Neural cell (in vitro differentiated cells): ENCODE data around the gene HIP1R. TPM values are rescaled to one million over a fixed set of nuclear protein-coding genes. Genes with fewer than 3 reads are reported as not detected.

Experiments used
- H2AFZ ChIP-seq: fragments of 200-600, 300-800 bp; sonication (generic), shearing (Covaris generic); 2 replicates; pipeline ENCODE4 v1.6.0; 2014; ENCODE audit warnings: low read depth, mild to moderate bottlenecking, antibody characterized with exemption, low read length, moderate library complexity
- H3F3A ChIP-seq: fragments of 200-600 bp; shearing (Covaris generic); 2 replicates; pipeline ENCODE4 v1.6.1; 2016; ENCODE audit warnings: mild to moderate bottlenecking, moderate library complexity, mixed read lengths, antibody characterized with exemption, low read length; ENCODE audit not compliant: insufficient read depth, poor library complexity, severe bottlenecking
- H3K27ac ChIP-seq: fragments of 200-600, 300-800 bp; sonication (generic), shearing (Covaris generic); 2 replicates; pipeline ENCODE4 v1.5.1; 2014; ENCODE audit warnings: mild to moderate bottlenecking, low read length, moderate library complexity
- H3K27me3 ChIP-seq: fragments of 300-800, 200-600 bp; sonication (generic), shearing (Covaris generic); 2 replicates; pipeline ENCODE4 v1.6.0; 2014; ENCODE audit warnings: mild to moderate bottlenecking, low read depth, low read length, moderate library complexity; ENCODE audit not compliant: insufficient read depth
- H3K36me3 ChIP-seq: fragments of 300-800, 200-600 bp; sonication (generic), shearing (Covaris generic); 2 replicates; pipeline ENCODE4 v1.5.1; 2014; ENCODE audit warnings: mild to moderate bottlenecking, antibody characterized with exemption, low read length, moderate library complexity; ENCODE audit not compliant: insufficient read depth
- H3K4me2 ChIP-seq: fragments of 300-800, 200-600 bp; sonication (generic), shearing (Covaris generic); 2 replicates; pipeline ENCODE4 v1.6.0; 2014; ENCODE audit warnings: mild to moderate bottlenecking, low read length
- H3K4me3 ChIP-seq: fragments of 300-800, 200-600 bp; sonication (generic), shearing (Covaris generic); 2 replicates; pipeline ENCODE4 v1.5.1; 2014; ENCODE audit warnings: mild to moderate bottlenecking, low read length, moderate library complexity
- H3K79me2 ChIP-seq: fragments of 200-600 bp; shearing (Covaris generic); replicated peaks from 2 replicates; pipeline ENCODE4 v1.6.0; 2014; ENCODE audit warnings: mild to moderate bottlenecking, low read length, moderate library complexity; ENCODE audit not compliant: insufficient read depth
- H3K9ac ChIP-seq: fragments of 300-800, 200-600 bp; sonication (generic), shearing (Covaris generic); 2 replicates; pipeline ENCODE4 v1.6.1; 2016; ENCODE audit warnings: mild to moderate bottlenecking, low read length, mixed read lengths
- H3K9me2 ChIP-seq: fragments of 200-600 bp; shearing (Covaris generic); 2 replicates; pipeline ENCODE4 v1.6.1; 2016; ENCODE audit warnings: mild to moderate bottlenecking, low read length, mixed read lengths; ENCODE audit not compliant: insufficient read depth
- H3K9me3 ChIP-seq: fragments of 200-600, 300-800 bp; sonication (generic), shearing (Covaris generic); 2 replicates; pipeline ENCODE4 v1.6.1; 2016; ENCODE audit warnings: mild to moderate bottlenecking, mixed run types, low read length, moderate library complexity, mixed read lengths
- H4K20me1 ChIP-seq: fragments of 200-600 bp; shearing (Covaris generic); 2 replicates; pipeline ENCODE4 v1.6.1; 2016; ENCODE audit warnings: mild to moderate bottlenecking, mixed run types; ENCODE audit not compliant: insufficient read depth
- CTCF ChIP-seq: fragments of 450-650 bp; IDR thresholded peaks from 2 replicates; pipeline ENCODE4 v1.5.1; 2014; ENCODE audit warnings: antibody characterized with exemption, mild to moderate bottlenecking, moderate library complexity; ENCODE audit not compliant: poor library complexity, severe bottlenecking
- EP300 ChIP-seq: fragments of 450-650 bp; conservative IDR thresholded peaks from 2 replicates; pipeline ENCODE4 v1.6.1; 2014; ENCODE audit warnings: antibody characterized with exemption, mild to moderate bottlenecking, moderate library complexity; ENCODE audit not compliant: poor library complexity, severe bottlenecking
- EZH2 ChIP-seq: fragments of 200-600, 300-800 bp; shearing (Covaris generic), sonication (generic); IDR thresholded peaks from 2 replicates; pipeline ENCODE4 v1.6.1; 2014; ENCODE audit warnings: antibody characterized with exemption, low read length, borderline replicate concordance, mild to moderate bottlenecking; ENCODE audit not compliant: insufficient read depth, poor library complexity, severe bottlenecking
- MXI1 ChIP-seq: fragments of 450-650 bp; conservative IDR thresholded peaks from 2 replicates; pipeline ENCODE4 v1.6.1; 2014; ENCODE audit warnings: antibody characterized with exemption, mild to moderate bottlenecking; ENCODE audit not compliant: poor library complexity, severe bottlenecking
- POLR2AphosphoS5 ChIP-seq: IDR thresholded peaks from 2 replicates; pipeline ENCODE4 v1.6.1; 2012
- RAD21 ChIP-seq: fragments of 450-650 bp; conservative IDR thresholded peaks from 2 replicates; pipeline ENCODE4 v1.6.1; 2014; ENCODE audit warnings: antibody characterized with exemption, mild to moderate bottlenecking, moderate library complexity
- REST ChIP-seq: IDR thresholded peaks from 2 replicates; pipeline ENCODE4 v1.6.1; 2012; ENCODE audit warnings: borderline replicate concordance
- SMC3 ChIP-seq: fragments of 450-650 bp; conservative IDR thresholded peaks from 2 replicates; pipeline ENCODE4 v1.6.1; 2014; ENCODE audit warnings: antibody characterized with exemption, mild to moderate bottlenecking, moderate library complexity; ENCODE audit not compliant: poor library complexity
- TAF1 ChIP-seq: IDR thresholded peaks from 2 replicates; pipeline ENCODE4 v1.6.1; 2012; ENCODE audit warnings: low read depth
- polyA plus RNA-seq: library from polyadenylated mRNA; depleted of rRNA; stranded (reverse); fragments of >200 nt; gene quantifications from 2 replicates; pipeline ENCODE4 v1.2.3, GENCODE V29; 2014

Gene HIP1R
- polyA plus RNA-seq, 1 donor from 2014 or later = 270 TPM

- Histone ChIP-seq H3K79me2 (no peaks in the 10 kb centered on the region), H2AFZ (no peak overlapping the region), H3K9me2 (no peaks in the 10 kb centered on the region), H3K27me3 (no peaks in the 10 kb centered on the region), H3K4me2 (no peak overlapping the region), H3K9ac (no peak overlapping the region), H4K20me1 (no peaks in the 10 kb centered on the region), H3F3A (no peaks in the 10 kb centered on the region), H3K4me3 (no peak overlapping the region), H3K27ac (no peak overlapping the region), H3K9me3 (no peaks in the 10 kb centered on the region), H3K36me3 (no peaks in the 10 kb centered on the region)
- TF ChIP-seq POLR2AphosphoS5 = peak; percentile 8
- no peak for TF ChIP-seq RAD21
Observed at GRCh38 chr12:122861587-122861970, 26.3 kb downstream of the HIP1R start.

GRCh38 chr12:122862110-122862634 is 26.9 kb downstream of the HIP1R start:
- H2AFZ ChIP-seq = no peak overlapping the region
- H3F3A ChIP-seq = no peaks in the 10 kb centered on the region
- TF ChIP-seq TAF1 = no peak
- TF ChIP-seq SMC3 = no peak
- TF ChIP-seq EZH2 = no peak
- TF ChIP-seq RAD21 = no peak
- TF ChIP-seq CTCF = no peak
- TF ChIP-seq POLR2AphosphoS5 = no peak
- no peak for TF ChIP-seq REST
- TF ChIP-seq EP300 = no peak
- no peak for TF ChIP-seq MXI1
- no peak overlapping the region for H3K4me3 ChIP-seq
- H3K9me2 ChIP-seq = no peaks in the 10 kb centered on the region
- no peak overlapping the region for H3K27ac ChIP-seq
- no peaks in the 10 kb centered on the region for H3K9me3 ChIP-seq
- H3K9ac ChIP-seq = no peak overlapping the region
- H3K79me2 ChIP-seq = no peaks in the 10 kb centered on the region
- H3K27me3 ChIP-seq = no peaks in the 10 kb centered on the region
- no peak overlapping the region for H3K4me2 ChIP-seq
- H4K20me1 ChIP-seq = no peaks in the 10 kb centered on the region
- H3K36me3 ChIP-seq = no peaks in the 10 kb centered on the region
